Erythroblast (primary cell): ENCODE results near the gene HSP90AA1.
"Not testable (repeated sequence)": the region's sequence is repeated elsewhere in the genome, so short reads cannot be mapped to it uniquely, and the experiment has no call there.

Experiments used
- DNase-seq, 2 experiments: peaks; one replicate each; lab custom pipeline; 2025; lab: John Stamatoyannopoulos, UW
- GATA1 ChIP-seq: IDR thresholded peaks from 2 replicates; pipeline ENCODE4 v1.6.1; 2011; ENCODE audit warnings: low read depth, mild to moderate bottlenecking, control low read depth, low read length, moderate library complexity
- POLR2A ChIP-seq: IDR thresholded peaks from 2 replicates; pipeline ENCODE4 v1.6.1; 2011; ENCODE audit warnings: mild to moderate bottlenecking, low read length

Gene HSP90AA1

DNA sequence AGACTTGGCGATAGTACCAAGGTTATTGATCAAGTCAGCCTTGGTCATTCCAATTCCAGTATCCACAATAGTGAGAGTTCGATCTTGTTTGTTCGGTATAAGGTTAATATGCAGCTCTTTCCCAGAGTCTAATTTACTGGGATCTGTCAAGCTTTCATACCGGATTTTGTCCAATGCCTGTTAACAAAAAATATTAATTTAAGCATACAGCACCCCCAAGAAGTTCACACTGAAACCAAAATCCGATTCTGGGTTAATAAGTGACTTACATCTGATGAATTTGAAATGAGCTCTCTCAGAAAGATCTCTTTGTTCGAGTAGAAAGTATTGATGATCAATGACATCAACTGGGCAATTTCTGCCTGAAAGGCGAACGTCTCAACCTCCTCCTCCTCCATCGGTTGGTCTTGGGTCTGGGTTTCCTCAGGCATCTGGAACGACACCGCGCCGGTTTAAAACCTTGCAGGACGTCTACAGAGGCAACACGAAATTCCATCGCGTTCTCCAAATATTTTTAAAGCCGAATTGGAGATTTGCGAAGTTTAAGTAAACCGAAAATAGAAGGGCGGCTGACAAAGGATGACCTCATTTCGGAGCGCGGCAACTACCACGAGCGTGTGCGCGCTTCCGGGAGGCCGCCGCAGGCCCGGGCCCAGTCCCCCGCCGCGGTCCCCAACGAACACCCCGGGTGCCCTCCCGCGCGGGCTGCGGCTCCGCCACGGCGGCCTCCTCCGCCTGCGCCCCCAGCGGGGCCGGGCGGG is 716 bp downstream of the HSP90AA1 start:
- TF ChIP-seq GATA1 (no peak), POLR2A (no peak)
- peak; percentile 75 to 87 for DNase-seq

- peak; percentile 44 to 66 for DNase-seq
- TF ChIP-seq POLR2A = no peak
- no peak for TF ChIP-seq GATA1
Observed at GRCh38 chr14:102085488-102085887, 1.4 kb downstream of the HSP90AA1 start.

GRCh38 chr14:102084931-102085330 is 1.9 kb downstream of the HSP90AA1 start:
- TF ChIP-seq GATA1 (no peak), POLR2A (no peak)
- peak in 1 of 2 experiments; percentile 45 for DNase-seq

DNA sequence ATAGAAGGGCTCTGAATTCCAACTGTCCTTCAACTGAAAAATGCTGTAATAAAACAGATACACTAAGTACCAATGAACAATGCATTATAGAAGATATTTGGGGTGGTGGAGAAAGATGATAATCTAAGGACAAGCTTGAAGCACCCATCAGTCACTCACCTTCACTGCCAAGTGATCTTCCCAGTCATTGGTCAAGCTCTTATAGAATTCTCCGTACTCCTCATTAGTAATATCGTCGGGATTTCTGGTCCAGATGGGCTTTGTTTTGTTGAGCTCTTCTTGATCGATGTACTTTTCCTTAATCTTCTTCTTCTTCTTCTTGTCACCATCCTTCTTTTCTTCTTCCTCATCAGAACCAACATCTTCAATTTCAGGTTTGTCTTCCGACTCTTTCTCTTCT is 2.3 kb downstream of the HSP90AA1 start:
- DNase-seq = peak in 1 of 2 experiments; percentile 28

GRCh38 chr14:102081231-102082080 is 5.4 kb downstream of the HSP90AA1 start:
- peak in 1 of 2 experiments; percentile 25 for DNase-seq
- TF ChIP-seq GATA1 = no peak

DNA sequence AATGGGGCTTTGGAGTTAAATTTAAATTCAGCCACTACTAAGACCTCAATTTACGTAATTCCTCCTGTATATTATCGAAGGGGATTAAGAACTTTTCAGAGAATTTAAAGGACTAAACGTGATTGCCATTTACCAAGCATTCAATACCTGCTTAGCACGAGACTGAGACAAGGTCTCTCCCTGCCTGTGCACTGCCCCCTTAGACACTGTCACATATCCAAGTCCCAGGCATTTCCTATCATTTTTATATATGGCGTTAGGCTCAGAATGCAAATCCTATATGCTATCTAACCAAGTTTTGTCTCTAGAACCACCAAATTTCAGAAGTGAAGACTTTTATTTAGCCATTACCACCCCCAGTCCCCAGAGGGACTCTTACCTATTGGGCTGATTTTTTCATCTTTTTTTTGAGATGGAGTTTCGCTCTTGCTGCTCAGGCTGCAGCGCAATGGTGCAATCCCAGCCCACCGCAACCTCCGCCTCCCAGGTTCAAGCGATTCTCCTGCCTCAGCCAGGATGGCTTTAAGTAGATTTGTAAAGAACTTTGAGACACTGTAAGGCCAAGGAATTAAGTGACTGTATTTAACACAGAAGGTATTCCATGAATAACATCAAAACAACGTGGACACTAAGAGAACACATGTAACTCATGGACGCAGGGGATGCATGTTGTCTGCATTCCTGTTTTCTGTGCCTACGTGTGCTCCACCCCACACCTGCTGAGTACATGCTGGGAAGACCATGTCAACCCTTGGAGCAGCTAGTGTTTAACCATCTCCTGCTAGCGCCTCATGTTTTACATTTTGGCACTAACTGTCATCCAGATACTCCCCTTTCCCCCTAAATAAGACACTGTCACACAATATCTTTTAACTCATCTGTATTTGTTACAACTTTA is 6.4 kb downstream of the HSP90AA1 start:
- no peak for DNase-seq
- TF ChIP-seq GATA1 (no peak), POLR2A (no peak)

DNA sequence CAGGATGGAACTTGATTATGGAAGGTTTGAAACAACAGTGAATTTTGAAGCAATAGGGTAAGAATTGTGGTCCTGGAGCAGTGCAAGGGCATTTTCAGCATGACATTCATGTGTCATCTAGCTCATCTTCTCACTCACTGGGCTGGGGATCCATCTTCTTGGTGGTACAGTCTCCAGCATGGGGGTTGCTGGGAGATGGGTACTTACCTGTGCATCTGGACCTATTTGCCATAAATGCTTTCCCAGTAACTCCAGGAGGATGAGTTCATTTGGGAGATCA is 7.2 kb downstream of the HSP90AA1 start:
- no peak for TF ChIP-seq GATA1
- TF ChIP-seq POLR2A = no peak
- peak in 1 of 2 experiments; percentile 13 for DNase-seq

DNA sequence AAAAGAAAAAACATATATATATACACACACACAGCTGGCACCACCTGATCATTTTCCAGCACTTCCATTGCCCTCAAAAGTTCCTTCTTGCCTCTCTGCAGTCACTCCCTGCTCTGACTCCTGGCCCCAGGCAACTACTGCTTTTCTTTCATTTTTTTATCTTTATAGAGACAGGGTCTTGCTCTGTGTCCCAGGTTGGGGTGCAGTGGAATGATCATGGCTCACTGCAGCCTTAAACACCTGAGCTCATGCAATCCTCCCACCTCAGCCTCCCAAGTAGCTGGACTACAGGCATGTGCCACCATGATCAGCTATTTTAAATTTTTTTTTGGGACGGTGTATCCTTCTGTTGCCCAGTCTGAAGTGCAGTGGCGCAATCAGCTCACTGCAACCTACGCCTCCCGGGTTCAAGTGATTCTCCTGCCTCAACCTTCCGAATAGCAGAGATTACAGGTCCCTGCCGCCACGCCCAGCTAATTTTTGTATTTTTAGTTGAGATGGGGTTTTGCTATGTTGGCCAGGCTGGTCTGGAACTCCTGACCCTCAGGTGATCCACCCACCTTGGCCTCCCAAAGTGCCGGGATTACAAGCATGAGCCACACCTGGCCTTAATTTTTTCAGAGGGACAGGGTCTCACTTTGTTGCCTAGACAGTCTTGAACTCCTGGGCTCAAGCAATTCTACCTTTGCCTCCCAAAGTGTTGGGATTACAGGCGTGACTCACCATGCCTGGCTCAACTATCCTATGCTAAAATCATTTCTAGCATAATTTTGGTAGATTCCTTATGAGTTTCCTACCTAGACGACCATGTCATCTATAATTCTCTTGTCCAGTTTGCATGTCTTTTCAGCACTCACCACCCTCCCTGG is 7.8 kb downstream of the HSP90AA1 start:
- DNase-seq = no peak
- TF ChIP-seq GATA1 (no peak), POLR2A (no peak)

DNA sequence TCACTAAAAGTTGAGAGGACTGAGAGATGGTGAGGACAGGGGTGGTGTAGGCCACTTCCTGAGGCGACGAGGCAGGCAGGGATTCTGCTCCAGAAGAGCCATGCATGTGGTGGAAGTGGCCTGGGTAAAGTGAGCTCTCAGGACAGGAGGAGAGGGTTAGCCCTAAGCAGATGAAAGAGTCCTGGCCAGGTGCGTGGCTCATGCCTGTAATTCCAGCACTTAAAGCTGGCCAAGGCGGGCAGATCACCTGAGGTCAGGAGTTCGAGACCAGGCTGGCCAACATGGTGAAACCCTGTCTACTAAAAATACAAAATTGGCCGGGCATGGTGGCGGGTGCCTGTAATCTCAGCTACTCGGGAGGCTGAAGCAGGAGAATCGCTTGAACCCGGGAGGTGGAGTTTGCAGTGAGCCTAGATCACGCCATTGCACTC is 8.5 kb downstream of the HSP90AA1 start:
- not testable (repeated sequence) for DNase-seq

DNA sequence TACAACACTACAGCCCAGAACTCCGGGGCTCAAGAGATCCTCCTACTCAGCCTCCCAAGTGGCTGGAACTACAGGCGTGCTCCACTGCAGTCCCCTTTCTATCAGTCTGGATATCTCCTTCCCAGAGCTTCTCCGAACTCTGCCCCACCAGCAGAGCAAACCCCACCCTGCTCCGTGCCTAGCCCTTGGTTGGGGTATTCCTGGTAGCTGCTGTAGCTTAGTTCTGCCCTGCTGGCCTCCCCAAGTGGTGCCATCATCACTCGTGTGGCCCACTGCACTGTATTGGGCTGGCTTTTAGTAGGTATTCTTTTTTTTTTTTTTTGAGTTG is 9.5 kb downstream of the HSP90AA1 start:
- no peak for DNase-seq
- TF ChIP-seq GATA1 (no peak), POLR2A (no peak)

DNA sequence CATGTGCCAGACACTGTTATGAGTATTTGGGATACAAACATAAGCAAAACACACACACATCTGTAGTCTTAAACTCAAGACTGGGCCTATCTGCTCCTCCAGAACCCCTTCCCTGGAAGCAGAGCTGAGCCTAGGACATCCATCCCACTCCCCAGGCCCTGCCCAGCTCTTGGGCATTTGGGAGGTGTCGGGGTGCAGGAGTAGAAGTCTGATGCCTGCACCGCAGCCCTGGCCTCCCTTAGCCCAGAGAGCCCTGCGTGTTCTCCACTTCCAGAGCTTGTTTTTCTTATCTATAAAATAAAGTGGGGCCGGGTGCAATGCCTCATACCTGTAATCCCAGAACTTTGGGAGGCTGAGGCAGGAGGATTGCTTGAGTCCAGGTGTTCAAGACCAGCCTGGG is 11.7 kb downstream of the HSP90AA1 start:
- TF ChIP-seq GATA1 (no peak), POLR2A (no peak)
- DNase-seq = no peak

DNA sequence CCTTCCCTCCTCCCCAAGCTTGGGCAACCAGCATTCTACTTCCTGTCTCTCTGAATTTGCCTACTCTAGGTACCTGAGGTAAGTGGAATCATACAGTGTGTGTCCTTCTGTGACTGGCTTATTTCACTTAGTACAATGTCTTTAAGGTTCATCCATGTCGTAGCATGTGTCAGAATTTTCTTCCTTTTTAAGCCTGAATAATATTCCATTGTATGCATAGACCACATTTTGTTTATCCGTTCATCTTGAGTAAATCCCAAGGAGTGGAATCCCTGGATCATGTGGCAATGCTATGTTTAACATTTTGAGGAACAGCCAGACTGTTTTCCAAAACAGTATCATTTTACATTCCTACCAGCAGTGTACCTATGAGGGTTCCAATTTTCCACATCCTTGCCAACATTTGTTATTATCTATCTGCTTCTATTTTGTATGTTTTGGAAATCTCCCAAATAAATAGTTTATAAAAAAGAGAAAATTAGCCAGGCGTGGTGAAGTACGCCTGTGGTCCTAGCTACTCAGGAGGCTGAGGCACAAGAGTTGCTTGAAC is 12.4 kb downstream of the HSP90AA1 start:
- no peak for TF ChIP-seq GATA1
- no peak for TF ChIP-seq POLR2A
- DNase-seq = no peak
